GM18511 (cell line): ENCODE results near the gene DRC7.
"Not testable (repeated sequence)": the region's sequence is repeated elsewhere in the genome, so short reads cannot be mapped to it uniquely, and the experiment has no call there.

Experiments
- ATAC-seq: cut with Tn5 transposase; IDR thresholded peaks from one replicate; pipeline ENCODE4 v1.9.1; 2021; ENCODE audit warnings: mild to moderate bottlenecking, moderate library complexity; ENCODE audit not compliant: unreplicated experiment

Gene DRC7

GRCh38 chr16:57711993-57712392 lies 17.4 kb downstream of the DRC7 start:
- no peak for ATAC-seq

- ATAC-seq = not testable (repeated sequence)
Measured at GRCh38 chr16:57712569-57712968, 18.0 kb downstream of the DRC7 start.

GRCh38 chr16:57713596-57713995 lies 19.0 kb downstream of the DRC7 start:
- ATAC-seq = no peak

- ATAC-seq = no peak
Measured at GRCh38 chr16:57714047-57714446, 19.4 kb downstream of the DRC7 start.

DNA sequence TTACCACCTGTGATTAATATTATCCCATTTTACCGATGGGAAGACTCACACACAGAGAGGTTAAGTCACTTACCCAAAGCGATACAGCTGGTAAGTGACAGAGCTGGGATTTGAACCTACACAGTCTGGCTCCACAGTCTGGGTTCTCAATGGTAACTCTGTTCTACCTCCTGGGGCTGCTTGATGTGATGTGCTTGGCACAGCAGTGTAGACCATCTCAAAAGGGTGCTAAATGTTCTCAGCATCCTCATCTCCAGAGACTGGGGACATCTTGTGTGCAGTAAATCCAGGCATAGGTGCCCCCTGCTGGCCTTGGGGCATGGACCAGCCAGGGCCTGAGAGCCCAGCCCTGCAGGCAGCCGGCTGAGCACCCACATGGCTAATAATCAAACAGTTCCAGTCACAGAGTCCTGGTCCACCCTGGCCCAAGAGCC lies 25.6 kb downstream of the DRC7 start:
- ATAC-seq = no peak

DNA sequence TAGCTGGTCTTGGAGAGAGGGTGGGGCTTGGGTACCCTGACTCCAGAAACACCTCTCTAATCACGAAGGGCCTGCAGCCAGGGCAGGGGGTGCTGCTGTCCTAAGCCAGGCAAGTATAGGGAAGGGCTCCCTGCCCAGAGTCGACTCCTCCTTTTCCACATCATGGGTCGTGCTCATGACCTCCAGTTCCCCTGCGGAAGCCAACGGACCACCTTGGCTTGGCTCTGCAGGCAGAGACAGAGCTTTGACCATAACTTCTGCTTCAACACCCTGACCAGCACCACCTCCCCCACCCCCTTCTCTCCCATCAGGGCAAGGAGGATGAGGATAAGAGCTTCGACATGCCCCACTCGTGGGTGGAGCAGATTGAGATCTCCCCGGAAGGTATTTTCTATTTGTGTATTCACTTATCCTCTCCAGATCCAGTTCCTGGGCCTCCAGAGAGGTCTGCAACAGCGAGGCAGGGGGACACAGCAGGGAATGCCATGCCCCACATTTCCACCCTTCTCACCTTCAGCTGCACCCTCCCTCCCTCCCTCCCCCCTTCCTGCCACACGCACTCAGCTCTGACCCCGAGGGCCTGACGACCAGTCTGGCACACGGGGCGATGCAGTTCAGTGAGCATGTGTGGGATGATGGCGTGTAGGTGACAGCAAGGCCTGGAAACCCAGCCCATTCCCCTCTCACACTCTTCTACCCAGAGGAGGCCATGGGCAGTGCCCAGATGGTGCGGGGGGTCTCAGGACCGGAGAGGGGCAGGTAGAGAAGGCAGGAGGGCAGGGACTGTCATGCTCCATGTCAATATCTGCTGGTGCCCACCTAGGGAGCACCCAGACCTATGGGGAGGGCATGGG lies 27.0 kb downstream of the DRC7 start:
- no peak for ATAC-seq

DNA sequence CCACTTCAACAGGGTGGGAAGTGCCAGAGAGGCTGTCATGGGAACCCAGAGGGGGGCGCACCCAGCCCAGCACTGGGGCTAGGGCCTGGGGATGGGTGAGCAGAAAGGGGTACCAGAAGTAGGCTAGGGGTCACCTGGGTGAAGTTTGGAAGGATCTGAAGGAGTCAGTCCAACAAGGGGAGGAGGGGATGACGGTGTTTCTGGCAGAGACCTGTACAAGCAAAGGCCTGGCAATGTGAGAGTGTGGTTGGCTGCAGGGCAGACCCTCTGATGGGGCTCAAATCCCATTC lies 27.5 kb downstream of the DRC7 start:
- no peak for ATAC-seq

DNA sequence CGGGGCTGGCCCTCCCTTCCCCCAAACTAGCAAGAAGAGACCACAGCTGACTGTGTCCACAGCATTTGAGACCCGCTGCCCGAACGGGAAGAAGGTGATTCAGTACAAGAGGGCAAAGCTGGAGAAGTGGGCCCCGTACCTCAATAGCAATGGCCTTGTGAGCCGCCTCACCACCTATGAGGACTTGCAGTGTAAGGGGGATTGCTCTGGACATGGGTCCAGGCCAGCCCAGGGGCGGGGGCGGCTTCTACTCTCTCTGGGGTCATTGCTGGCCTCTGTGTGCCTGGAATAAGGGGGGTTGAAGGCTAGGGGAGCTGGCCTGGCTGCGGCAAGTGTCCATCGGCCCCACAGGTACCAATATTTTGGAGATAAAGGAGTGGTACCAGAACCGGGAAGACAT lies 28.0 kb downstream of the DRC7 start:
- ATAC-seq = no peak

- ATAC-seq = no peak
Measured at GRCh38 chr16:57723170-57723569, 28.6 kb downstream of the DRC7 start.

DNA sequence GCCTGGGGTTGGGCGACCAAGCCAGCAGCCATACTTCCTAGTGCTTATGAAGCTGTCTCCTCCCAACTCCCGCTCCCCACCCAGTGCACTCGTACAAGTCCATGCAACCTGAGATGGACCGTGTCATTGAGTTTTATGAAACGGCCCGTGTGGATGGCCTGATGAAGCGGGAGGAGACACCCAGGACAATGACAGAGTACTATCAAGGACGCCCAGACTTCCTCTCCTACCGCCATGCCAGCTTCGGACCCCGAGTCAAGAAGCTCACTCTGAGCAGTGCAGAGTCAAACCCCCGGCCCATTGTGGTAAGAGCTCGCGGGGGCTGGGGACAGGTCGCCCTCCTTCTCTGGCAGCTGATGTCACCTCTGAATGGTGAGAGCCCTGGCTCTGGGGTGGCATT lies 29.9 kb downstream of the DRC7 start:
- no peak for ATAC-seq

DNA sequence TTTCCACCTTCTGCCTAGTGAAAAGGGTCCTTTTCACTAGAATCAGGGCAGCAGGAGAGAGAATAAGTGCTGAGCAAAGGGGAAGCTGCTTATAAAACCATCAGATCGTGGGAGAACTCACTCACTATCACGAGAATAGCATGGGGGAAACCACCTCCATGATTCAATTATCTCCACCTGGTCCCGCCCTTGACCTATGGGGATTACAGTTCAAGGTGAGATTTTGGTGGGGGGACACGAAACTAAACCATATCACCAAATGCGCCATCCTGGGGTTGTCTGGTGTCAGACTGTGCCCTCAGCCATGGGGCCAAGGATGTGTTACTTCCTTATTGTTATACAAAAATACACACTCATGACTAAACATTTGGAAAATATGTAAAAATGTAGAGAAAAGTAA lies 30.5 kb downstream of the DRC7 start:
- ATAC-seq = no peak

DNA sequence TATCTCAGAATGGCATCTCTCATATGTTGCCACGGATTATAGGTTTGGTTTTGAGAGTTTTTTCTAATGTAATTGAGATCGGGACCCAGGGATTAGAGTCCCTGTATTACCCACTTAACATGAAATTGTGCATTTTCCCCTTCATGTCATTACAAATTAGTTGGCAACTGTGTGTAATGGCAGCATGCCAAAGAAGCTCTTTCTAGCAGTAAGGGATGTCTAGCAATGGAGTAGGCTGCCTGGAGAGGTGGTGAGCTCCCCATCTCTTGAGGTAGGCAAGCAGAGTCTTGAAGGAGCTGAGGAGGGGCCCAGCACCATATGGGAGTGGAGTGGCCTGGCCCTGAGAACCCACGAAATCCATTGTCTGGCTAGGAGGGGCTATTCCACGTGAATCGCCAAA lies 30.9 kb downstream of the DRC7 start:
- no peak for ATAC-seq

GRCh38 chr16:57725976-57726375 lies 31.4 kb downstream of the DRC7 start:
- no peak for ATAC-seq

GRCh38 chr16:57726433-57726947 lies 31.9 kb downstream of the DRC7 start:
- no peak for ATAC-seq

GRCh38 chr16:57727610-57728009 lies 33.0 kb downstream of the DRC7 start:
- ATAC-seq = no peak

DNA sequence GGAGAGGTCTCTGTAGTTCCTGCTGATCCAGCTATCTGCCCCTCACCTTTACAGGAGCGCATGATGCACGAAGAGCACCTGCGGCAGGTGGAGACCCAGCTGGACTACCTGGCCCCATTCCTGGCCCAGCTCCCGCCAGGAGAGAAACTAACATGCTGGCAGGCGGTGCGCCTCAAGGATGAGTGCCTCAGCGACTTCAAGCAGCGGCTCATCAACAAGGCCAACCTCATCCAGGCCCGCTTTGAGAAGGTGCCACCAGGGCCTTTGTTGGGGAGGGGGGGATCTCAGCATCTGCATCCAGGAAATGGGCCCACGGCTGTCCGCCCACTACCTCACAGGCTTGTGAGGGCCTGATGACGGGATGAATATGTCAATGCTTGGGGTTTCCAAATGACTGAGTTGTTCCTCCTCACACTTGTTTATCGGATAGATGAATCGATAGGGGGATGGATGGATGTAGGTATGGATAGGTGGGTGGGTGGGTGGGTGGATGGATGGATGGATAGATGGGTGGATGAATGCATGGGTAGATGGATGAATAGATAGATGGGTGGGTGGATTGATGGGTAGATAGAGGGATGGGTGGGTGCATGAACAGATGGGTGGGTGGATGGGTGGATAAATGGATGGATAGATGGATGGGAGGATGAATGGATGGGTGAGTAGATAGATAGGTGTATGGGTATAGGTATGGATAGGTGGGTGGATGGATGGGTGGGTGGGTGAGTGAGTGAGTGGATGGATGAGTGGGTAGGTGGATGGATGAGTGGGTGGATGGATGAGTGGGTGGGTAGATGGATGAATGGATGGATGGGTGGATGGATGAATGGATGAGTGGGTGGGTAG lies 34.0 kb downstream of the DRC7 start:
- no peak for ATAC-seq

DNA sequence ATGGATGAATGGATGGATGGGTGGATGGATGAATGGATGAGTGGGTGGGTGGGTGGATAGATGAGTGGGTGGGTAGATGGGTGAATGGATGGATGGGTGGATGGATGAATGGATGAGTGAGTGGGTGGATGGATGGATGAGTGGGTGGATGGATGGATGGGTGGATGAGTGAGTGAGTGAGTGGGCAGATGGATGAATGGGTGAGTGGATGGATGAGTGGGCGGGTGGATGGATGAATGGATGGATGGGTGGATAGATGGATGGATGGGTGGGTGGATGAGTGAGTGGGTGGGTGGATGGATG lies 34.5 kb downstream of the DRC7 start:
- no peak for ATAC-seq

DNA sequence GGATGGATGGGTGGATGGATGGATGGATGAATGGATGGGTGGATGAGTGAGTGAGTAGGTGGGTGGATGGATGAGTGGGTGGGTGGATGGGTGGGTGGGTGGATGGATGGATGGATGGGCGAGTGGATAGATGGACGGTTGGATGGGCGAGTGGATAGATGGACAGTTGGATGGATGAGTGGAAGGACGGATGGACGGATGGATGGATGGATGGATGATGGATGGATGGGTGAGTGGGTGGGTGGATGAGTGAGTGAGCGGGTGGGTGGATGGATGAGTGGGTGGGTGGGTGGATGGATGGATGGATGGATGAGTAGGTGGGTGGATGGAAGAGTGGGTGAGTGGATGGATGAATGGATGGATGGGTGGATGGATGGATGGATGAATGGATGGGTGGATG lies 35.2 kb downstream of the DRC7 start:
- not testable (repeated sequence) for ATAC-seq

DNA sequence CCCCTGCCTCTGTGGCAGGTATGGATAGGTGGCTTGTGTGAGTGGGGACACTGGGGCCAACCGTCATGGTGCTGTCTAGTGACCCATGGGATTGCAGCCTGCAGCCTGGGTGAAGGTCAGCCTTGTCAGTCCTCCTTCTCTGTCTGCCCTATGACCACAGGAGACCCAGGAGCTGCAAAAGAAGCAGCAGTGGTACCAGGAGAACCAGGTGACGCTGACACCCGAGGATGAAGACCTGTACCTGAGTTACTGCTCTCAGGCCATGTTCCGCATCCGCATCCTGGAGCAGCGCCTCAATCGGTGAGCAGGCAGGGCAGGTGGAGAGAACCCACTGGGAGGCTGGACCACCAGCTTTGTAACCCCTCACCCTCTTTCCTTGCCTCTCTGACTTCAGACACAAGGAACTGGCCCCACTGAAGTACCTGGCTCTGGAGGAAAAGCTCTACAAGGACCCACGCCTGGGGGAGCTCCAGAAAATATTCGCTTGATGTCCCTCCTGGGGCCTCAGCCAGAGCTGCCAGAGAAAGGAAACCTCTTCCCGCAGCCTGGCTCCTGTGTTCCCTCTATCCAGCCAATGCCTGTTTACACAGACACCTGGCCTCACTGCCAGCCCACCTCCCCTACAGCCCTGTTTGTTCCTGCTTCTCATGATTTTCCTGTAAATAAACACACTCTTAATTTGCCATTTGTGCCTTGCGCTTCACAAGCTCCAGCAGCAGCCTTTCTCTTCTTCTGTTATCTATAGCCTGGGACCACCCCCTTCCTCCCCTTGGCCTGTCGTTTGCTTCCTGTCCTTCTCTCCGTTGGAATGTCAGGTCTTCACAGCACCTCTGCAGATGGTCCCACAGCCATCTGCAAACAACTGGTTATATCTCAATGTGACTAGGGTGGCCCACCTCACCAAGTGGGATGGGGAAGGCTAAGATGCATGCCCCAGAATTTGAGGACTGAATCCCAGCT lies 36.4 kb downstream of the DRC7 start:
- no peak for ATAC-seq

DNA sequence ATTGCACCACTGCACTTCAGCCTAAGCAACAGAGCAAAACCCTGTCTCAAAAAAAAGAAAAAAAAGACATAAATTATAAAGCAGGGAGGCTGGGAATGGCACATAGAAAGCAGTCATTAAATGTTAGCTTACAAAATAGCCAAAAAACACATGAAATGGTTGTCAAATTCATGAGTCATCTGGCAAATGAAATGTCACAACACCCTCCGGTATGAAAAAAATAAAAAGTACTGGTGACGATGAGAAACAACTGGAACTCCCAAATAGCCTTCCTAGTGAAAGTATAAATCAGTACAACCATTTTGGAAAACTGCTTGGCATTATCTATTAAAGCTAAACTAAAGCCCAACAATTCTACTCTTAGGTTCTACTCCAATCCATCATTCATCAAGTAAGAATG lies 37.4 kb downstream of the DRC7 start:
- no peak for ATAC-seq

GRCh38 chr16:57732714-57733113 lies 38.1 kb downstream of the DRC7 start:
- no peak for ATAC-seq
